Cardiac muscle cell (in vitro differentiated cells and primary cell): Measurements from ENCODE around the gene ZNF536. TPM values are rescaled to one million over a fixed set of nuclear protein-coding genes. Genes with fewer than 3 reads are reported as not detected.
A peak's percentile ranks its signal among the peaks of the same experiment; 100 is the strongest.
"Not testable (repeated sequence)": the region's sequence is repeated elsewhere in the genome, so short reads cannot be mapped to it uniquely, and the experiment has no call there.

Experiments used
- DNase-seq, 2 donors: peaks; one replicate each; pipeline versions ENCODE4 v3.0.0 to v3.0.0-alpha.2; 2010 to 2017; ENCODE audit warnings: low read depth in 1 of 2, low spot score in 1 of 2
- H3K27ac ChIP-seq: fragments of 200-600 bp; sonication (generic); 2 replicates; pipeline ENCODE4 v1.5.1; 2016
- H3K27me3 ChIP-seq: fragments of 200-600 bp; sonication (generic); 2 replicates; pipeline ENCODE4 v1.6.0; 2016; ENCODE audit warnings: control low read depth
- H3K36me3 ChIP-seq: fragments of 200-600 bp; sonication (generic); 2 replicates; pipeline ENCODE4 v1.5.1; 2016; ENCODE audit warnings: control low read depth
- H3K4me1 ChIP-seq: fragments of 200-600 bp; sonication (generic); 2 replicates; pipeline ENCODE4 v1.8.1; 2017; ENCODE audit warnings: low read depth, mild to moderate bottlenecking, mixed run types
- H3K4me3 ChIP-seq: fragments of 200-600 bp; sonication (generic); 2 replicates; pipeline ENCODE4 v1.5.1; 2016; ENCODE audit warnings: mild to moderate bottlenecking
- H3K9me3 ChIP-seq: fragments of 200-600 bp; sonication (generic); 2 replicates; pipeline ENCODE4 v1.5.1; 2017; ENCODE audit warnings: low read depth, mild to moderate bottlenecking, control low read depth
- polyA plus RNA-seq: library from polyadenylated mRNA; unstranded; fragments of >200 nt; fragmentation: Nextera tagmentation; extraction: Ambion mirVana; gene quantifications from 2 replicates; pipeline ENCODE4 v1.2.1, GENCODE V29; 2016
- total RNA-seq: library from RNA; depleted of rRNA; stranded (reverse); fragments of >200 nt; gene quantifications from 2 replicates; pipeline ENCODE4 v1.2.3, GENCODE V29; 2016
- TF ChIP-seq, protein P1 (sequence below): IDR thresholded peaks from 2 replicates; pipeline ENCODE4 v1.5.1; 2012; ENCODE audit warnings: low read depth, mild to moderate bottlenecking, low read length

ZNF536 gene
- total and polyA plus RNA-seq, 2 experiments from 2014 or later = 0.12 to 0.39 TPM

DNA sequence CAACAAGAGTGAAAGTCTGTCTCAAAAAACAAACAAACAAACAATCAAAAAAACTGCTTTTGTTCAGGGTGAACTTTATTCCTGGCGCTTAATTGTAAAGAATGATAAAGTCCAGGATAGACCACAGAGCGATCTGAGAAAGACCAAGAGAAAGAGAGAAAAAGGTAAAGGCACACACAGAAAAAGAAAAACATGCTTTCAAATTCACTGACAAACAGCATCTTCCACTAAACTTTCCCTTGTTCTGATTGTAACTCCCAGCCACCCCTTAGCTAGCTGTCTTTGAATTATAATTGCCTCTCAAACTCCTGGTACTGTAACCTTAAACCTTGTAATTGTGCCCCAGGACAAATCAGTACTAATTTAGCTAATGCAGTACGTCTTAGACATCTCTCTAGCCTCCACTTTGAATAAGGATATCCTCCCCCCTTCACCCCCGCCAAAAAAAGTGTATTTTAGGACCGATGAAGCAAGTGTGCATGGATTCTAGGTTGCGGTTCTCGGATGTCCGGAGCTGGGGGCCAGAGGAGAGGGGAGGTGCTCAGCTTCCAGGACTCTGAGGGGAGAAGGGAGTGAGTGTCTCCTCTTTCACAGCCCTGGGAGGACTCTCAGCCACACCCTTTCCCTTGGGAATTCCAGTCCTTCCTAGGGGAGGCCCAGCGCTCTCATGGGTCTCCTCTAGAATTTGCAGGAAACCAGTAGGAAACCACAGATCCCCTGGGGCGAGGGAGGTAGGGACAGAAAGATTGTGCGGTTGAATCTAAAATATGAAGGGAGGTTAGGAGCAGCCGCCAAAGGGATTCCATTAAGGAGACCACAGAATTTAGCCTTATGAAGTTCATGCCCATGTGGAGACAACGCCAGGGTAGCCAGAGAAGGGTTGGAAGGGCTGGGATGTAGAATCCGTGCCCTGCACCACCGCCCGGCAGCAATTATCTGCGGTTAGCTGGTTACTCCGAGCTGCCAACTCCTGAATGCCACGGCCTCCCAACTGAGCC, 19.7 kb downstream of the ZNF536 start:
- Histone ChIP-seq H3K4me3 (no peak overlapping the region), H3K27ac (no peak overlapping the region), H3K27me3 (peaks cover 73% of the 10 kb centered on the region), H3K4me1 (peaks cover 3% of the 10 kb centered on the region), H3K36me3 (no peaks in the 10 kb centered on the region), H3K9me3 (no peaks in the 10 kb centered on the region)
- peak in 1 of 2 donors; percentile 1 for DNase-seq
- TF ChIP-seq, protein P1, sequence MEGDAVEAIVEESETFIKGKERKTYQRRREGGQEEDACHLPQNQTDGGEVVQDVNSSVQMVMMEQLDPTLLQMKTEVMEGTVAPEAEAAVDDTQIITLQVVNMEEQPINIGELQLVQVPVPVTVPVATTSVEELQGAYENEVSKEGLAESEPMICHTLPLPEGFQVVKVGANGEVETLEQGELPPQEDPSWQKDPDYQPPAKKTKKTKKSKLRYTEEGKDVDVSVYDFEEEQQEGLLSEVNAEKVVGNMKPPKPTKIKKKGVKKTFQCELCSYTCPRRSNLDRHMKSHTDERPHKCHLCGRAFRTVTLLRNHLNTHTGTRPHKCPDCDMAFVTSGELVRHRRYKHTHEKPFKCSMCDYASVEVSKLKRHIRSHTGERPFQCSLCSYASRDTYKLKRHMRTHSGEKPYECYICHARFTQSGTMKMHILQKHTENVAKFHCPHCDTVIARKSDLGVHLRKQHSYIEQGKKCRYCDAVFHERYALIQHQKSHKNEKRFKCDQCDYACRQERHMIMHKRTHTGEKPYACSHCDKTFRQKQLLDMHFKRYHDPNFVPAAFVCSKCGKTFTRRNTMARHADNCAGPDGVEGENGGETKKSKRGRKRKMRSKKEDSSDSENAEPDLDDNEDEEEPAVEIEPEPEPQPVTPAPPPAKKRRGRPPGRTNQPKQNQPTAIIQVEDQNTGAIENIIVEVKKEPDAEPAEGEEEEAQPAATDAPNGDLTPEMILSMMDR = no peak

DNA sequence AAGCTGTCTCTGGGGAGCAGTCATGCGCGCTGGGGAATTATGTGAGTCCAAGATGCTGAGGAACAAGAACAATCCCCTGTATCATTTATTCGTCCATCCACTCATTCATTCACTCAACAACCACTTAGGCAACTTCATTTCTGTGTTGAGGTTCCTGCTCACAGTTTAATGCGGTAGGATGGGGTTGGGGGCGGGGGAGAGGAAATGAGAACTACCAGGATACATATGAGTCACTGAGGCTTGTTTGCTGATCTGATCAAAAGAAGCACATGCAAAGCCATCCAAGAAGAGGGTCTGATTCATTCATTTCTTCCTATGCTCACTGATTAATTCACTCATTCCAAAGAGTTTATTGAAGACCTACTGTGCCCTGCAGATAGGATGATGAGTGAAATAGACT, 20.9 kb downstream of the ZNF536 start:
- Histone ChIP-seq H3K27ac (no peak overlapping the region), H3K9me3 (no peaks in the 10 kb centered on the region), H3K36me3 (no peaks in the 10 kb centered on the region), H3K27me3 (peaks cover 83% of the 10 kb centered on the region), H3K4me1 (no peaks in the 10 kb centered on the region), H3K4me3 (no peak overlapping the region)
- no peak for DNase-seq
- TF ChIP-seq, protein P1 = no peak

DNA sequence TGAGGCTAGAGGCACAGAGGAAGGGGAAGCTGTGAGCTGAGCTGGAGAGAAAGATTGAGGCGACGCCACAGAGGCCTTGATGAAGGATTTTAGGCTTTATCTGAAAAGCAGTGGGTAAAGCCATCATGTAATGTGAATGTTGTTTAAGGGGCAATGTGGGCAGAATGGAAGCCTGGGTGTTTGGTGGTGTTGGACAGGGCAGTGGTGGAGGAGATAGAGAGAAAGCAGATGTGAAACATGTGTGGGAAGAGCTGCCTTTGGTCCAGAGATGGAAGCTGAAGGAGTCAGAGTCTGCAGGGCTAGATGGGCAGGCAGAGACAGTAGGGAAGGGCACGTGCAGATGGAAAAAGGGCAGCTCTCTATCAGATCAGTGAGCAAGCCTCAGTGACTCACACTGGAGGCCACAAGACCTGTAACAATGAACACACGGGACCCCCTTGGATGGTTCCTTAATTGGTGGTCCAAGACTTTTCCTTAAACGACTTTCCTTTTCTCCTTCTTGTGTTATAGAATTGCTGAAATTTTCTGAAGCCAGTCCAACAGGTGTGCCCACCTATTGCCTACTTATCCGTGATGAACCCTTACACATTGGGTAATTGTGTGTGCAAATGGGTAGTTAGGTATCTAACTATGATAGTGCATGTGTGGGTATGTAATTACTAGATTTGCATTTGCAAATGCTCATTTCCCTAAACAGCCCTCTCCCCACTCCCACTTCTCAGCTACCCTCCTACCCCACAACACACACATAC, 21.7 kb downstream of the ZNF536 start:
- Histone ChIP-seq H3K4me1 (no peaks in the 10 kb centered on the region), H3K4me3 (no peak overlapping the region), H3K36me3 (no peaks in the 10 kb centered on the region), H3K27ac (no peak overlapping the region), H3K27me3 (peaks cover 84% of the 10 kb centered on the region), H3K9me3 (no peaks in the 10 kb centered on the region)
- no peak for DNase-seq
- TF ChIP-seq, protein P1 = no peak

DNA sequence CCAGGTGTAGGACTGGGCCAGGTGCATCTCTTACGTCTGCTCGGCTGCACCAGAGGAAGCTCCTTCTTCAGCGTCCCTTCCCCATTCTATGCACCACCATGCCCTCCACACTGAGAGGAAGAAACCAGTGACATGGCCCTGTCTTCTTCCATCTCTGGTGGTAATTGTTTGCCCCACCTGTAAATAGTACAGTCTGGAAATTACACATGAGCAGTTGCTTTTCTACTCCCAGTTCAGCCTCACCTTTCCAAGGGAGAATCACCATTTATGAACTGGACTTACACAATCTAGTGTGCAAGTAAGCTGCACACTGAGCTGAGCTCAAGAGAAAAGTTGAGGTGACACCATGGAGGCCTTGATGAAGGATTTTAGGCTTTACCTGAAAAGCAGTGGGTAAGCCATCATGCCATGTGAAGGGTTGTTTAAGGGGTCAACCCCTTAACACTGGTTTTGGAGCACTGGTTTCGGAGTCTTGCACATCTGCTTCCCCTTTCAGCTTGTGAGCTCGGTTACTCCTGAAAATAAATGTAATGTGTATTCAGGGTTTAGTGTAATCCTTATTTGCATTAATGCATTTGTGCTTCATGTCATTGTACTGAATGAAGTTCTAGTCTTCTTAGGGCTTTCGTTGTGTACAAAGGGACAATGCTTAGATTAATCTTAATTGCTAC, 22.4 kb downstream of the ZNF536 start:
- Histone ChIP-seq H3K27me3 (peaks cover 77% of the 10 kb centered on the region), H3K36me3 (no peaks in the 10 kb centered on the region), H3K27ac (no peak overlapping the region), H3K9me3 (no peaks in the 10 kb centered on the region), H3K4me3 (no peak overlapping the region), H3K4me1 (no peaks in the 10 kb centered on the region)
- DNase-seq = no peak
- TF ChIP-seq, protein P1 = no peak

DNA sequence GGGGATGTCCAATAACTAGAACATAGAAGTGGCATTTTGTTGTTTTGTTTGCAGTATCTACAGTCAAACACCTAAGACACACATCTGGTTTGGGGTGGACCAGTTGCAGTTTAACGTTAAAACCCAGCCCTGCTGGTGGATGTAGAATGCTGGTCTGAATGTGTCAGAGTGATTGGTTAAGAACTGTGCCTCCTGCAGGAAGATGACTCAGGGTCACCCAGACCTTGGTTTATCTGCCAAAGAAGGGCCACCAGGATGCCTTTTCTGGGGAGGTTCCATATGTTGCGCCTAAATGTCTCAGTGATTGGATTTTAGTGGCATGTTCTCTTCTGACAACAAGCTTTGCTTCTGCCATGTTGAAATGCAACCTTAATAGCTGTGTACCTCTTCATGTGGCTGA, 23.1 kb downstream of the ZNF536 start:
- Histone ChIP-seq H3K9me3 (no peaks in the 10 kb centered on the region), H3K27me3 (peaks cover 72% of the 10 kb centered on the region), H3K4me1 (no peaks in the 10 kb centered on the region), H3K36me3 (no peaks in the 10 kb centered on the region), H3K27ac (no peak overlapping the region), H3K4me3 (no peak overlapping the region)
- TF ChIP-seq, protein P1 = no peak
- DNase-seq = no peak

DNA sequence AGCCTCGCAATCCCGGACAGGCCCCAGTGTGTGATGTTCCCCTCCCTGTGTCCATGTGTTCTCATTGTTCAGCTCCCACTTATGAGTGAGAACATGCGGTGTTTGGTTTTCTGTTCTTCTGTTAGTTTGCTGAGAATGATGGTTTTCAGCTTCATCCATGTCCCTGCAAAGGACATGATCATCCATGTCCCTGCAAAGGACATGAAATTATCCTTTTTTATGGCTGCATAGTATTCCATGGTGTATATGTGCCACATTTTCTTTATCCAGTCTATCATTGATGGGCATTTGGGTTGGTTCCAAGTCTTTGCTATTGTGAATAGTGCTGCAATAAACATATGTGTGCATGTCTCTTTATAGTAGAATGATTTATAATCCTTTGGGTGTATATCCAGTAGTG, 26.4 kb downstream of the ZNF536 start:
- H3K36me3 ChIP-seq, H3K9me3 ChIP-seq, H3K4me3 ChIP-seq, H3K27ac ChIP-seq, H3K4me1 ChIP-seq, DNase-seq: not testable (repeated sequence)
- H3K27me3 ChIP-seq = peaks cover 54% of the 10 kb centered on the region
